WTC11 (cell line): ENCODE data around the gene PPP1R3E.

Experiments
- CTCF ChIP-seq: fragments of 200-600 bp; IDR thresholded peaks from 2 replicates; pipeline ENCODE4 v1.8.0; 2022; ENCODE audit warnings: antibody characterized with exemption
- ETV6 ChIP-seq: sonication (generic); formaldehyde crosslinking; IDR thresholded peaks from 2 replicates; pipeline ENCODE4 v1.8.1; 2022; ENCODE audit warnings: mild to moderate bottlenecking, missing genetic modification reagents
- JUN ChIP-seq: sonication (generic); formaldehyde crosslinking; IDR thresholded peaks from 2 replicates; pipeline ENCODE4 v1.8.0; 2023; ENCODE audit warnings: mild to moderate bottlenecking, missing genetic modification reagents
- MAX ChIP-seq: sonication (generic); formaldehyde crosslinking; IDR thresholded peaks from 2 replicates; pipeline ENCODE4 v1.8.0; 2022; ENCODE audit warnings: mild to moderate bottlenecking, missing genetic modification reagents
- NFYB ChIP-seq: sonication (generic); formaldehyde crosslinking; conservative IDR thresholded peaks from 2 replicates; pipeline ENCODE4 v1.8.0; 2022; ENCODE audit warnings: low read depth, missing genetic modification reagents
- NR2C2 ChIP-seq: sonication (generic); formaldehyde crosslinking; IDR thresholded peaks from 2 replicates; pipeline ENCODE4 v1.8.0; 2022; ENCODE audit warnings: mild to moderate bottlenecking, missing genetic modification reagents
- SP1 ChIP-seq: sonication (generic); formaldehyde crosslinking; conservative IDR thresholded peaks from 2 replicates; pipeline ENCODE4 v1.8.1; 2022; ENCODE audit warnings: missing genetic modification reagents
- ZBTB21 ChIP-seq: sonication (generic); formaldehyde crosslinking; IDR thresholded peaks from 2 replicates; pipeline ENCODE4 v1.8.1; 2023; ENCODE audit warnings: mild to moderate bottlenecking, missing genetic modification reagents, borderline replicate concordance
- ZNF121 ChIP-seq: sonication (generic); formaldehyde crosslinking; IDR thresholded peaks from 2 replicates; pipeline ENCODE4 v1.8.0; 2023; ENCODE audit warnings: missing genetic modification reagents
- ZNF232 ChIP-seq: sonication (generic); formaldehyde crosslinking; IDR thresholded peaks from 2 replicates; pipeline ENCODE4 v1.8.0; 2022; ENCODE audit warnings: mild to moderate bottlenecking, missing genetic modification reagents

GRCh38 chr14:23299986-23300686 lies 2.5 kb downstream of the PPP1R3E start:
- TF ChIP-seq SP1 (CRISPR knock-in tag) (no peak), CTCF (no peak), JUN (no peak), ZBTB21 (CRISPR knock-in tag) (no peak), NR2C2 (CRISPR knock-in tag) (no peak), MAX (CRISPR knock-in tag) (no peak), NFYB (CRISPR knock-in tag) (no peak), ETV6 (CRISPR knock-in tag) (no peak), ZNF232 (CRISPR knock-in tag) (no peak), ZNF121 (CRISPR knock-in tag) (no peak)
